Astrocyte of the cerebellum (primary cell): ENCODE measurements around the gene CDADC1.

Experiments
- DNase-seq: peaks from one replicate; pipeline ENCODE4 v3.0.0-alpha.2; 2011; ENCODE audit warnings: low read depth
- H3K4me3 ChIP-seq: 2 replicates; pipeline ENCODE4 v1.5.1; 2011; ENCODE audit warnings: mild to moderate bottlenecking, low read depth, low read length, moderate library complexity
- CTCF ChIP-seq: IDR thresholded peaks from 2 replicates; pipeline ENCODE4 v1.5.1; 2012; ENCODE audit warnings: low read length, low read depth, moderate library complexity, mild to moderate bottlenecking; ENCODE audit errors: missing control alignments
- in situ Hi-C: cut with HindIII; loops from 2 replicates; pipeline ENCODE4 v1.10.0; 2017; ENCODE audit warnings: low sequenced_read_pairs

Gene CDADC1

GRCh38 chr13:49247643-49248621 is at the start of gene CDADC1:
Gene CDADC1 (plus strand): TSS chr13:49247925. CDS start chr13:49248038, 113 bp downstream.
- peak; percentile 93 for DNase-seq
- peak within 1 kb of the TSS; percentile 92 for H3K4me3 ChIP-seq
- TF ChIP-seq CTCF: no peak
- in situ Hi-C loops: no loop called here

- TF ChIP-seq CTCF: no peak
- no peak overlapping the region for H3K4me3 ChIP-seq
- no peak for DNase-seq
- in situ Hi-C loops: loop anchor here (10.0 kb wide), 1 partner anchor 232 kb away; the partner anchor contains the start of gene FNDC3A
Observed at GRCh38 chr13:49206641-49207040, 41.1 kb upstream of the CDADC1 start.

- in situ Hi-C loops: loop anchor here (10.0 kb wide), 1 partner anchor 234 kb away; the partner anchor contains the start of gene FNDC3A
- H3K4me3 ChIP-seq: no peak overlapping the region
- TF ChIP-seq CTCF: no peak
- DNase-seq: no peak
Observed at GRCh38 chr13:49208619-49209018, 39.1 kb upstream of the CDADC1 start.

GRCh38 chr13:49210114-49210513 is 37.6 kb upstream of the CDADC1 start:
- no peak for TF ChIP-seq CTCF
- H3K4me3 ChIP-seq: no peak overlapping the region
- in situ Hi-C loops: no loop called here
- no peak for DNase-seq

GRCh38 chr13:49210669-49211068 is 37.1 kb upstream of the CDADC1 start:
- DNase-seq: no peak
- in situ Hi-C loops: no loop called here
- no peak for TF ChIP-seq CTCF
- H3K4me3 ChIP-seq: no peak overlapping the region

GRCh38 chr13:49213539-49213938 is 34.2 kb upstream of the CDADC1 start:
- H3K4me3 ChIP-seq: no peak overlapping the region
- TF ChIP-seq CTCF: no peak
- no peak for DNase-seq
- in situ Hi-C loops: no loop called here
